PC-3 (cell line): ENCODE results near the gene STEAP2.

Experiments
- CTCF ChIP-seq: fragments of 300-600 bp; sonication (generic); conservative IDR thresholded peaks from 2 replicates; pipeline ENCODE4 v1.5.1; 2017; ENCODE audit warnings: antibody characterized with exemption, low read depth, mild to moderate bottlenecking, low read length
- EZH2 ChIP-seq: fragments of 300-600 bp; sonication (generic); IDR thresholded peaks from one replicate; pipeline ENCODE4 v1.6.1; 2017; ENCODE audit warnings: antibody characterized with exemption, mild to moderate bottlenecking, low read length; ENCODE audit not compliant: unreplicated experiment
- EZH2phosphoT487 ChIP-seq: fragments of 300-600 bp; sonication (generic); IDR thresholded peaks from 2 replicates; pipeline ENCODE4 v1.6.1; 2018; ENCODE audit warnings: mild to moderate bottlenecking, antibody characterized with exemption, low read length, borderline replicate concordance

GRCh38 chr7:90239050-90239449 lies 27.5 kb downstream of the STEAP2 start:
- TF ChIP-seq CTCF (no peak), EZH2phosphoT487 (no peak), EZH2 (no peak)
